ENCODE measurements around the gene FMNL1. TPM values are rescaled to one million over a fixed set of nuclear protein-coding genes. Genes with fewer than 3 reads are reported as not detected.

Gene FMNL1
- polyA plus RNA-seq, 2 of the 4 experiments (the other 2 are of a cell fraction), result 8.6 to 43.9 TPM

DNA sequence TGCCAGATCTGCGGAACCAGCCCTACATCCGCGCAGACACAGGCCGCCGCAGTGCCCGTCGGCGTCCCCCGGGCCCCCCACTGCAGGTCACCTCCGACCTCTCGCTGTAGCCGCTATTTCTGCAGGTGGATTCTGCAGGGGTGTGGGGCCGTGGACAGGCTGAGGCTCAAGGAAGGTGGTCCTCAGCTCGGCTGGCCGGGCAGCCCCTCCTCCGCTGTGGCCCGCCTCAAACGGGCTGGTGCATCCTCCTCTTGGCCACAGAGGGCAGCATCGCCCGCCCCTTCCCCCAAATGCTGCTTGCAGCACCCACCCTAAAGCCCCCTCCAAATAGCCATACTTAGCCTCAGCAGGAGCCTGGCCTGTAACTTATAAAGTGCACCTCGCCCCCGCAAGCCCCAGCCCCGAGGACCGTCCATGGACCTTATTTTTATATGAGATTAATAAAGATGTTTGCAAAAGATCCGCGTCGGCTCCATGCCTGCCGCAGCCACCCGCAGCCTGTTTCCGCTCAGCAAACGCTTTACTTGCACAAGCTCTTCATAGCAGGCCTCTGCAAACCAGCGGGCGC, 25.3 kb downstream of the FMNL1 start (continued):
- TF ChIP-seq, protein P1, sequence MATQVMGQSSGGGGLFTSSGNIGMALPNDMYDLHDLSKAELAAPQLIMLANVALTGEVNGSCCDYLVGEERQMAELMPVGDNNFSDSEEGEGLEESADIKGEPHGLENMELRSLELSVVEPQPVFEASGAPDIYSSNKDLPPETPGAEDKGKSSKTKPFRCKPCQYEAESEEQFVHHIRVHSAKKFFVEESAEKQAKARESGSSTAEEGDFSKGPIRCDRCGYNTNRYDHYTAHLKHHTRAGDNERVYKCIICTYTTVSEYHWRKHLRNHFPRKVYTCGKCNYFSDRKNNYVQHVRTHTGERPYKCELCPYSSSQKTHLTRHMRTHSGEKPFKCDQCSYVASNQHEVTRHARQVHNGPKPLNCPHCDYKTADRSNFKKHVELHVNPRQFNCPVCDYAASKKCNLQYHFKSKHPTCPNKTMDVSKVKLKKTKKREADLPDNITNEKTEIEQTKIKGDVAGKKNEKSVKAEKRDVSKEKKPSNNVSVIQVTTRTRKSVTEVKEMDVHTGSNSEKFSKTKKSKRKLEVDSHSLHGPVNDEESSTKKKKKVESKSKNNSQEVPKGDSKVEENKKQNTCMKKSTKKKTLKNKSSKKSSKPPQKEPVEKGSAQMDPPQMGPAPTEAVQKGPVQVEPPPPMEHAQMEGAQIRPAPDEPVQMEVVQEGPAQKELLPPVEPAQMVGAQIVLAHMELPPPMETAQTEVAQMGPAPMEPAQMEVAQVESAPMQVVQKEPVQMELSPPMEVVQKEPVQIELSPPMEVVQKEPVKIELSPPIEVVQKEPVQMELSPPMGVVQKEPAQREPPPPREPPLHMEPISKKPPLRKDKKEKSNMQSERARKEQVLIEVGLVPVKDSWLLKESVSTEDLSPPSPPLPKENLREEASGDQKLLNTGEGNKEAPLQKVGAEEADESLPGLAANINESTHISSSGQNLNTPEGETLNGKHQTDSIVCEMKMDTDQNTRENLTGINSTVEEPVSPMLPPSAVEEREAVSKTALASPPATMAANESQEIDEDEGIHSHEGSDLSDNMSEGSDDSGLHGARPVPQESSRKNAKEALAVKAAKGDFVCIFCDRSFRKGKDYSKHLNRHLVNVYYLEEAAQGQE (IDR thresholded peaks at IDR 0.05), result no peak
- TF ChIP-seq, protein P2, sequence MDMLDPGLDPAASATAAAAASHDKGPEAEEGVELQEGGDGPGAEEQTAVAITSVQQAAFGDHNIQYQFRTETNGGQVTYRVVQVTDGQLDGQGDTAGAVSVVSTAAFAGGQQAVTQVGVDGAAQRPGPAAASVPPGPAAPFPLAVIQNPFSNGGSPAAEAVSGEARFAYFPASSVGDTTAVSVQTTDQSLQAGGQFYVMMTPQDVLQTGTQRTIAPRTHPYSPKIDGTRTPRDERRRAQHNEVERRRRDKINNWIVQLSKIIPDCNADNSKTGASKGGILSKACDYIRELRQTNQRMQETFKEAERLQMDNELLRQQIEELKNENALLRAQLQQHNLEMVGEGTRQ (IDR thresholded peaks at IDR 0.05), result no peak
- no peak for TF ChIP-seq KDM5A (IDR thresholded peaks at IDR 0.05)
- no peak for TF ChIP-seq EHF (CRISPR knock-in tag; IDR thresholded peaks at IDR 0.05)
- peak; percentile 54 to 55 for TF ChIP-seq RAD21 (conservative IDR thresholded peaks at IDR 0.05 in 1 of 2, IDR thresholded peaks at IDR 0.05 in 1 of 2)
- no peak for TF ChIP-seq FOSL2 (IDR thresholded peaks at IDR 0.05)
- no peak for TF ChIP-seq FOSL2 (CRISPR knock-in tag; IDR thresholded peaks at IDR 0.05)
- TF ChIP-seq, protein P3, sequence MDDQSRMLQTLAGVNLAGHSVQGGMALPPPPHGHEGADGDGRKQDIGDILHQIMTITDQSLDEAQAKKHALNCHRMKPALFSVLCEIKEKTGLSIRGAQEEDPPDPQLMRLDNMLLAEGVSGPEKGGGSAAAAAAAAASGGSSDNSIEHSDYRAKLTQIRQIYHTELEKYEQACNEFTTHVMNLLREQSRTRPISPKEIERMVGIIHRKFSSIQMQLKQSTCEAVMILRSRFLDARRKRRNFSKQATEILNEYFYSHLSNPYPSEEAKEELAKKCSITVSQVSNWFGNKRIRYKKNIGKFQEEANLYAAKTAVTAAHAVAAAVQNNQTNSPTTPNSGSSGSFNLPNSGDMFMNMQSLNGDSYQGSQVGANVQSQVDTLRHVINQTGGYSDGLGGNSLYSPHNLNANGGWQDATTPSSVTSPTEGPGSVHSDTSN (IDR thresholded peaks at IDR 0.05), result no peak
- TF ChIP-seq ZC3H11A (IDR thresholded peaks at IDR 0.05), result no peak

DNA sequence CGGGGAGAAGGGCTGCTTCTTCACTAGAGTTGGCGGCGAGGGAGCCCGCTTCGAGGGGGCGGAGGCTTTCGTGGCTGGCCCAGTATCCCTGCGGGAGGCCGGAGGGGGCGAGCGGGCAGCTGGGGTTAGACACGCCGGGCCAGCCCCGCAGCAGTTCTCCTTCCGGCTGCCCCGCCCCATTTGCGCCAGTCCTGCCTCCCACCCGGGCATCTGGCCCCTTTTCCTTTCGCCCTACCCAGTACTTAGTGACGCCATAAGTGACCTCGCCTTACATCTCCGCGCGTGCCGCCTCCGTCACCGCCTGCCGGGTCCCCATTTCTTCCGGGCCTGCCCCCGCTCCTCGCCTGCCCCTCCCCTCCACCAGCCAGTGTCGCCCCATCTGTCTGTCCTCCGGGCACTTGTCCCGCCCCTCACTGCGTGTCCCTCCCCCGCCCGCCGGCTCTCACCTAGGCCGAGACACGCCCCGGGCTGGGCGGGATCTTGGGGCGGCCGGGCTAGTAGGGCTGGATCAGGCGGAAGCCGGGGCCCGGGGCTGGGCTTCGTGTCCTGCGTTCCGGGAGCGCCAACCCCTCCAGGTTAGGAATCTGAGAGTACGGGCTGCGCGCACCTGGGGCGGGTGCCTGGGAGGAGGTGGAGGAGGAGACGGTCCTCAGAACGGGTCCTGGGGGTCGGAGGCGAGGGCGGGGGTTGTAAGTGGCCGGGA, 25.9 kb downstream of the FMNL1 start:
- FAIRE-seq, result no peak
- POLR2A ChIA-PET, result interaction anchor here (0.6 to 2.2 kb wide), 11 partner anchors 9 to 401 kb away, joined by 3 to 9 read pairs (median 4); partner anchors contain the start of genes HEXIM1 and HEXIM2
- H3K27ac ChIP-seq, result peak overlapping the region; percentile 93 to 96
- CTCF ChIA-PET, result interaction anchor here (0.7 to 35.1 kb wide), 22 partner anchors 10 to 182 kb away, joined by 3 to 1378 read pairs (median 6); partner anchors contain the start of genes ACBD4, FMNL1 and SPATA32
- WGBS (ENCODE audit: missing lambda C conversion rate), result 5% methylated on average over 15 of the region's 61 CpGs
- peak; percentile 99 to 100 for DNase-seq (ENCODE audit: low read depth in 1 of 2, low spot score in 1 of 2)
- no peaks in the 10 kb centered on the region for H3K9me3 ChIP-seq
- H3K4me2 ChIP-seq, result peak overlapping the region; percentile 98
- peak; percentile 79 to 91 for ATAC-seq
- peaks cover 49% of the 10 kb centered on the region for H3K4me1 ChIP-seq
- peak overlapping the region; percentile 89 for H3K4me3 ChIP-seq
- TF ChIP-seq PHF8 (IDR thresholded peaks at IDR 0.05; ENCODE audit: borderline replicate concordance, low read depth), result peak; percentile 64; the same call in 1 of the 2 replicates
- TF ChIP-seq, protein P4, sequence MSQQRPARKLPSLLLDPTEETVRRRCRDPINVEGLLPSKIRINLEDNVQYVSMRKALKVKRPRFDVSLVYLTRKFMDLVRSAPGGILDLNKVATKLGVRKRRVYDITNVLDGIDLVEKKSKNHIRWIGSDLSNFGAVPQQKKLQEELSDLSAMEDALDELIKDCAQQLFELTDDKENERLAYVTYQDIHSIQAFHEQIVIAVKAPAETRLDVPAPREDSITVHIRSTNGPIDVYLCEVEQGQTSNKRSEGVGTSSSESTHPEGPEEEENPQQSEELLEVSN (IDR thresholded peaks at IDR 0.05; ENCODE audit: borderline replicate concordance, low read depth), result peak; percentile 60; the same call in 1 of the 2 replicates
- TF ChIP-seq JUN (IDR thresholded peaks at IDR 0.05), result peak; percentile 77 to 93
- TF ChIP-seq, protein P3 (IDR thresholded peaks at IDR 0.05), result peak; percentile 51
- no peak for TF ChIP-seq ZC3H11A (IDR thresholded peaks at IDR 0.05)
- no peak for TF ChIP-seq NFE2L2 (conservative IDR thresholded peaks at IDR 0.05; ENCODE audit: low read length)
- 0 out of 2 replicates have a peak, but pooled peaks have one; percentile 36 for TF ChIP-seq HOXB5 (CRISPR knock-in tag; IDR thresholded peaks at IDR 0.05)
- TF ChIP-seq JUNB (IDR thresholded peaks at IDR 0.05), result 0 out of 2 replicates have a peak, but pooled peaks have one; percentile 17
- TF ChIP-seq MAZ (IDR thresholded peaks at IDR 0.05; ENCODE audit: borderline replicate concordance, low read depth, low read length), result no peak
- TF ChIP-seq MYC (IDR thresholded peaks at IDR 0.05; ENCODE audit: borderline replicate concordance, low read length), result 0 out of 2 replicates have a peak, but pooled peaks have one; percentile 15
- TF ChIP-seq GATA3 (IDR thresholded peaks at IDR 0.05; ENCODE audit: borderline replicate concordance), result peak; percentile 75
- TF ChIP-seq POLR2A (IDR thresholded peaks at IDR 0.05; ENCODE audit: low read length), result peak; percentile 70
- TF ChIP-seq EP300 (IDR thresholded peaks at IDR 0.05), result peak; percentile 78 to 91; a peak in 3 of 5 replicates
- TF ChIP-seq, protein P5, sequence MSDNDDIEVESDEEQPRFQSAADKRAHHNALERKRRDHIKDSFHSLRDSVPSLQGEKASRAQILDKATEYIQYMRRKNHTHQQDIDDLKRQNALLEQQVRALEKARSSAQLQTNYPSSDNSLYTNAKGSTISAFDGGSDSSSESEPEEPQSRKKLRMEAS (IDR thresholded peaks at IDR 0.05), result peak; percentile 87
- peak; percentile 65; the same call in 1 of the 2 replicates for TF ChIP-seq RFX5 (IDR thresholded peaks at IDR 0.05)
- peak; percentile 46; the same call in 1 of the 2 replicates for TF ChIP-seq TFCP2L1 (CRISPR knock-in tag; IDR thresholded peaks at IDR 0.05)
- TF ChIP-seq, protein P6, sequence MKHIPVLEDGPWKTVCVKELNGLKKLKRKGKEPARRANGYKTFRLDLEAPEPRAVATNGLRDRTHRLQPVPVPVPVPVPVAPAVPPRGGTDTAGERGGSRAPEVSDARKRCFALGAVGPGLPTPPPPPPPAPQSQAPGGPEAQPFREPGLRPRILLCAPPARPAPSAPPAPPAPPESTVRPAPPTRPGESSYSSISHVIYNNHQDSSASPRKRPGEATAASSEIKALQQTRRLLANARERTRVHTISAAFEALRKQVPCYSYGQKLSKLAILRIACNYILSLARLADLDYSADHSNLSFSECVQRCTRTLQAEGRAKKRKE (CRISPR knock-in tag; IDR thresholded peaks at IDR 0.05; ENCODE audit: low read depth), result 0 out of 2 replicates have a peak, but pooled peaks have one; percentile 14
- TF ChIP-seq BHLHE40 (IDR thresholded peaks at IDR 0.05; ENCODE audit: low read depth, low read length), result peak; percentile 92
- TF ChIP-seq EHMT2 (IDR thresholded peaks at IDR 0.05; ENCODE audit: low read depth), result no peak
- TF ChIP-seq, protein P7, sequence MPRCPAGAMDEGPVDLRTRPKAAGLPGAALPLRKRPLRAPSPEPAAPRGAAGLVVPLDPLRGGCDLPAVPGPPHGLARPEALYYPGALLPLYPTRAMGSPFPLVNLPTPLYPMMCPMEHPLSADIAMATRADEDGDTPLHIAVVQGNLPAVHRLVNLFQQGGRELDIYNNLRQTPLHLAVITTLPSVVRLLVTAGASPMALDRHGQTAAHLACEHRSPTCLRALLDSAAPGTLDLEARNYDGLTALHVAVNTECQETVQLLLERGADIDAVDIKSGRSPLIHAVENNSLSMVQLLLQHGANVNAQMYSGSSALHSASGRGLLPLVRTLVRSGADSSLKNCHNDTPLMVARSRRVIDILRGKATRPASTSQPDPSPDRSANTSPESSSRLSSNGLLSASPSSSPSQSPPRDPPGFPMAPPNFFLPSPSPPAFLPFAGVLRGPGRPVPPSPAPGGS (IDR thresholded peaks at IDR 0.05), result peak; percentile 81; the same call in 2 of the 3 replicates
